K562 (cell line): ENCODE results near the gene RRH. TPM values are rescaled to one million over a fixed set of nuclear protein-coding genes. Genes with fewer than 3 reads are reported as not detected.

Source experiments
- ARID3B ChIP-seq: fragments of 250-450 bp; sonication (Bioruptor Pico); IDR thresholded peaks from 2 replicates; pipeline ENCODE4 v1.4.0; 2020; ENCODE audit warnings: borderline replicate concordance
- BRD9 ChIP-seq: fragments of 450-650 bp; IDR thresholded peaks from 2 replicates; pipeline ENCODE4 v1.6.1; 2018; ENCODE audit warnings: low read depth; ENCODE audit not compliant: partially characterized antibody
- CBX1 ChIP-seq: sonication (generic); IDR thresholded peaks from 2 replicates; pipeline ENCODE4 v1.6.1; 2016; ENCODE audit warnings: antibody characterized with exemption, low read depth, mild to moderate bottlenecking
- ELK3 ChIP-seq: fragments of 450-650 bp; formaldehyde crosslinking; IDR thresholded peaks from 2 replicates; pipeline ENCODE4 v1.4.0; 2020; ENCODE audit warnings: mild to moderate bottlenecking
- FOXK1 ChIP-seq: sonication (generic); formaldehyde crosslinking; IDR thresholded peaks from 2 replicates; pipeline ENCODE4 v1.8.0; 2022; ENCODE audit warnings: missing genetic modification reagents, mild to moderate bottlenecking, borderline replicate concordance
- GTF2A2 ChIP-seq: IDR thresholded peaks from 2 replicates; pipeline ENCODE4 v1.6.1; 2016; ENCODE audit warnings: mild to moderate bottlenecking, missing genetic modification characterization, missing compliant biosample characterization
- HDAC8 ChIP-seq: fragments of 450-650 bp; IDR thresholded peaks from 2 replicates; pipeline ENCODE4 v1.6.1; 2016; ENCODE audit warnings: mild to moderate bottlenecking, missing genetic modification characterization, moderate library complexity, missing compliant biosample characterization
- LEF1 ChIP-seq: fragments of 450-650 bp; IDR thresholded peaks from 2 replicates; pipeline ENCODE4 v1.6.1; 2016; ENCODE audit warnings: mild to moderate bottlenecking
- POLR2AphosphoS5 ChIP-seq: IDR thresholded peaks from 2 replicates; pipeline ENCODE4 v1.6.1; 2011; ENCODE audit warnings: mild to moderate bottlenecking, low read depth, low read length, moderate library complexity; ENCODE audit not compliant: control insufficient read depth, insufficient read depth
- SOX6 ChIP-seq: fragments of 450-650 bp; IDR thresholded peaks from 2 replicates; pipeline ENCODE4 v1.6.1; 2014; ENCODE audit warnings: mild to moderate bottlenecking
- TAF9B ChIP-seq: fragments of 450-650 bp; IDR thresholded peaks from 2 replicates; pipeline ENCODE4 v1.6.1; 2018; ENCODE audit warnings: mild to moderate bottlenecking; ENCODE audit not compliant: partially characterized antibody
- TEAD4 ChIP-seq, 2 experiments: sonication (generic) in 1 of 2; formaldehyde crosslinking in 1 of 2; IDR thresholded peaks; 2 replicates each; pipeline versions ENCODE4 v1.6.1 to v1.8.0; 2012 to 2022; ENCODE audit warnings: borderline replicate concordance in 1 of 2, inconsistent platforms in 1 of 2, low read length in 1 of 2, mild to moderate bottlenecking in 1 of 2, missing genetic modification reagents in 1 of 2
- THRAP3 ChIP-seq: fragments of 450-650 bp; IDR thresholded peaks from 2 replicates; pipeline ENCODE4 v1.6.1; 2016; ENCODE audit warnings: mild to moderate bottlenecking, inconsistent platforms, borderline replicate concordance
- THRB ChIP-seq: fragments of 450-650 bp; formaldehyde crosslinking; conservative IDR thresholded peaks from 2 replicates; pipeline ENCODE4 v1.4.0; 2022; ENCODE audit warnings: mild to moderate bottlenecking, missing genetic modification characterization
- U2AF2 ChIP-seq: fragments of 200-400 bp; formaldehyde crosslinking; optimal IDR thresholded peaks from 2 replicates; pipeline ENCODE3; 2017; ENCODE audit warnings: low read depth, mild to moderate bottlenecking, low read length
- ZBTB43 ChIP-seq: sonication (generic); formaldehyde crosslinking; IDR thresholded peaks from 2 replicates; pipeline ENCODE4 v1.8.0; 2023; ENCODE audit warnings: mild to moderate bottlenecking, missing genetic modification reagents
- ZNF232 ChIP-seq: sonication (generic); formaldehyde crosslinking; IDR thresholded peaks from 2 replicates; pipeline ENCODE4 v1.8.0; 2022; ENCODE audit warnings: mild to moderate bottlenecking, missing genetic modification reagents
- ZNF280B ChIP-seq: fragments of 250-450 bp; sonication (Bioruptor Pico); IDR thresholded peaks from 2 replicates; pipeline ENCODE4 v1.5.1; 2021; ENCODE audit warnings: mild to moderate bottlenecking
- ZNF507 ChIP-seq: conservative IDR thresholded peaks from 2 replicates; pipeline ENCODE4 v1.6.1; 2017; ENCODE audit warnings: missing genetic modification characterization, missing compliant biosample characterization
- ZNF561 ChIP-seq: fragments of 450-650 bp; formaldehyde crosslinking; conservative IDR thresholded peaks from 2 replicates; pipeline ENCODE4 v1.4.0; 2020; ENCODE audit warnings: mild to moderate bottlenecking, moderate library complexity
- ZNF766 ChIP-seq: fragments of 200-800 bp; sonication (Bioruptor generic); conservative IDR thresholded peaks from 2 replicates; pipeline ENCODE4 v1.6.1; 2016; ENCODE audit warnings: missing genetic modification characterization, missing compliant biosample characterization
- ZNF77 ChIP-seq: fragments of 250-450 bp; sonication (Bioruptor Pico); IDR thresholded peaks from 2 replicates; pipeline ENCODE4 v1.5.0; 2020
- polyA plus RNA-seq, 8 experiments: library from polyadenylated mRNA; depleted of rRNA in 4 of 8; stranded (reverse) in 5 of 8; unstranded in 3 of 8; fragments of >200 nt; fragmentation: Nextera tagmentation in 2 of 8; fragmentation: Illumina TruSeq in 1 of 8; extraction: Ambion mirVana in 2 of 8; extraction: Trizol in 1 of 8; gene quantifications; 2 replicates each; pipeline versions ENCODE4 v1.2.1 to v1.2.3, GENCODE V29; 2011 to 2014; ENCODE audit warnings: inconsistent platforms in 1 of 8, missing spikeins in 1 of 8
- total RNA-seq, 7 experiments: library from RNA; depleted of rRNA in 6 of 7; stranded (reverse); fragments of >200 nt in 6 of 7; fragmentation: Illumina TruSeq in 2 of 7; extraction: Trizol in 2 of 7; gene quantifications; 2 replicates each; pipeline versions ENCODE4 v1.2.1 to v1.2.3, GENCODE V29; 2011 to 2021; ENCODE audit warnings: low replicate concordance in 1 of 7

RRH gene
- total and polyA plus RNA-seq, 9 of the 15 experiments (the other 6 are each of a cell fraction or from before 2014, with no cell fraction given) = 0.04 to 0.31 (median 0.12) TPM; not detected in 3

- TF ChIP-seq ELK3 (no peak), ZNF280B (CRISPR knock-in tag) (no peak), ZBTB43 (CRISPR knock-in tag) (no peak), SOX6 (peak; percentile 31; the same call in 1 of the 2 replicates), ZNF561 (CRISPR knock-in tag) (no peak), BRD9 (no peak), THRAP3 (no peak), ZNF232 (CRISPR knock-in tag) (no peak), ZNF77 (CRISPR knock-in tag) (no peak), FOXK1 (no peak), POLR2AphosphoS5 (no peak), ZNF507 (no peak), CBX1 (no peak), ARID3B (CRISPR knock-in tag) (no peak), ZNF766 (CRISPR knock-in tag) (0 out of 2 replicates have a peak, but pooled peaks have one; percentile 29), LEF1 (no peak), THRB (CRISPR knock-in tag) (peak; percentile 39; the same call in 1 of the 2 replicates), GTF2A2 (tag) (peak; percentile 56; the same call in 1 of the 2 replicates), HDAC8 (tag) (peak; percentile 90), TEAD4 (IDR thresholded peaks at IDR 0.05; ENCODE audit: low read length) (no peak), TEAD4 (CRISPR knock-in tag; IDR thresholded peaks at IDR 0.05; ENCODE audit: borderline replicate concordance) (no peak), TAF9B (no peak), U2AF2 (no peak)
Measured at GRCh38 chr4:109873791-109874514, 46.2 kb downstream of the RRH start (continued).
